SK-N-SH (cell line): ENCODE data around the gene PTPRF. TPM values are rescaled to one million over a fixed set of nuclear protein-coding genes. Genes with fewer than 3 reads are reported as not detected.

Source experiments
- CTCF ChIA-PET: fragments of 300-600, 350-600 bp; formaldehyde crosslinking; extraction: SDS; loops from one replicate; lab custom pipeline; 2021; lab: Yijun Ruan, JAX
- POLR2A ChIA-PET: fragments of 350-600 bp; sonication (Branson Sonifier 250); formaldehyde crosslinking; extraction: SDS; loops from one replicate; lab custom pipeline; 2020; ENCODE audit warnings: antibody characterized with exemption, inconsistent platforms; lab: Yijun Ruan, JAX
- DNase-seq: peaks from one replicate; pipeline ENCODE4 v3.0.0; 2012
- H2AFZ ChIP-seq: fragments of 200-600 bp; sonication (generic); 2 replicates; pipeline ENCODE4 v1.8.1; 2016; ENCODE audit warnings: antibody characterized with exemption, mild to moderate bottlenecking, low read depth
- H3F3A ChIP-seq: fragments of 200-600 bp; sonication (generic); replicated peaks from 2 replicates; pipeline ENCODE3; 2016; ENCODE audit warnings: antibody characterized with exemption, mild to moderate bottlenecking; ENCODE audit not compliant: insufficient read depth
- H3K27ac ChIP-seq, 2 experiments: fragments of 200-500 bp in 1 of 2; fragments of 200-600 bp in 1 of 2; sonication (Bioruptor generic) in 1 of 2; sonication (generic), shearing (Covaris generic) in 1 of 2; 2 replicates each; pipeline versions ENCODE4 v1.5.1 to v1.6.1; 2014 to 2016; ENCODE audit warnings: low read depth in 2 of 2, inconsistent platforms in 1 of 2, low read length in 1 of 2, mild to moderate bottlenecking in 1 of 2, mixed read lengths in 1 of 2
- H3K27me3 ChIP-seq: fragments of 200-600 bp; sonication (generic), shearing (Covaris generic); 2 replicates; pipeline ENCODE4 v1.6.1; 2016; ENCODE audit warnings: mixed run types; ENCODE audit not compliant: insufficient read depth
- H3K36me3 ChIP-seq, 2 experiments: fragments of 200-500 bp in 1 of 2; fragments of 200-600 bp in 1 of 2; sonication (Bioruptor generic) in 1 of 2; sonication (generic) in 1 of 2; replicated peaks in 1 of 2; 2 replicates each; pipeline versions ENCODE3 to v1.5.1; 2014 to 2016; ENCODE audit warnings: low read length in 1 of 2, mild to moderate bottlenecking in 1 of 2; ENCODE audit not compliant: insufficient read depth in 2 of 2, control insufficient read depth in 1 of 2
- H3K4me1 ChIP-seq, 2 experiments: fragments of 200-500 bp in 1 of 2; fragments of 200-600 bp in 1 of 2; sonication (Bioruptor generic) in 1 of 2; sonication (generic), shearing (Covaris generic) in 1 of 2; 2 replicates each; pipeline versions ENCODE4 v1.5.1 to v1.6.1; 2014 to 2016; ENCODE audit warnings: low read depth in 1 of 2, low read length in 1 of 2, mixed run types in 1 of 2; ENCODE audit not compliant: insufficient read depth in 2 of 2, control insufficient read depth in 1 of 2
- H3K4me2 ChIP-seq: fragments of 200-600 bp; sonication (generic), shearing (Covaris generic); 2 replicates; pipeline ENCODE4 v1.6.1; 2017; ENCODE audit warnings: mixed run types
- H3K4me3 ChIP-seq, 2 experiments: fragments of 200-500 bp in 1 of 2; fragments of 200-600 bp in 1 of 2; sonication (Bioruptor generic) in 1 of 2; sonication (generic), shearing (Covaris generic) in 1 of 2; 2 replicates each; pipeline versions ENCODE4 v1.5.1 to v1.8.1; 2014 to 2016; ENCODE audit warnings: low read depth in 2 of 2, inconsistent platforms in 1 of 2, low read length in 1 of 2, mild to moderate bottlenecking in 1 of 2, mixed read lengths in 1 of 2, moderate library complexity in 1 of 2
- H3K79me2 ChIP-seq: fragments of 200-600 bp; sonication (generic); 2 replicates; pipeline ENCODE4 v1.8.1; 2017; ENCODE audit warnings: mild to moderate bottlenecking; ENCODE audit not compliant: insufficient read depth
- H3K9ac ChIP-seq: fragments of 200-600 bp; sonication (generic); 2 replicates; pipeline ENCODE4 v1.6.1; 2017; ENCODE audit warnings: mixed run types
- H3K9me2 ChIP-seq: fragments of 200-600 bp; sonication (generic); 2 replicates; pipeline ENCODE4 v1.6.1; 2017; ENCODE audit warnings: mixed run types
- H3K9me3 ChIP-seq: fragments of 200-600 bp; sonication (generic); 2 replicates; pipeline ENCODE4 v1.6.1; 2017; ENCODE audit warnings: mixed run types, mild to moderate bottlenecking, moderate library complexity
- H4K20me1 ChIP-seq: fragments of 200-600 bp; sonication (generic); 2 replicates; pipeline ENCODE4 v1.6.1; 2017; ENCODE audit warnings: mild to moderate bottlenecking, mixed run types; ENCODE audit not compliant: insufficient read depth
- ELF1 ChIP-seq: IDR thresholded peaks from 2 replicates; pipeline ENCODE4 v1.4.0; 2012
- EP300 ChIP-seq, 2 experiments: IDR thresholded peaks; 2 replicates each; pipeline versions ENCODE4 v1.4.0 to v1.6.1; 2012; ENCODE audit warnings: borderline replicate concordance in 1 of 2, low read depth in 1 of 2, low read length in 1 of 2
- EZH2phosphoT487 ChIP-seq: fragments of 200-600 bp; sonication (generic); IDR thresholded peaks from 2 replicates; pipeline ENCODE4 v1.6.1; 2017; ENCODE audit warnings: low read depth, mixed run types, mild to moderate bottlenecking, antibody characterized with exemption, moderate library complexity, borderline replicate concordance
- GABPA ChIP-seq: IDR thresholded peaks from 2 replicates; pipeline ENCODE4 v1.4.0; 2012; ENCODE audit warnings: low read depth, mild to moderate bottlenecking
- MAX ChIP-seq: IDR thresholded peaks from 2 replicates; pipeline ENCODE4 v1.4.0; 2012; ENCODE audit warnings: low read depth
- MEF2A ChIP-seq: IDR thresholded peaks from 2 replicates; pipeline ENCODE4 v1.4.0; 2012; ENCODE audit warnings: low read depth, borderline replicate concordance
- MXI1 ChIP-seq: IDR thresholded peaks from 2 replicates; pipeline ENCODE4 v1.6.1; 2012; ENCODE audit warnings: mild to moderate bottlenecking, low read depth, low read length, improper control_type of control experiment
- NRF1 ChIP-seq: IDR thresholded peaks from 2 replicates; pipeline ENCODE4 v1.6.1; 2012; ENCODE audit warnings: low read depth, mild to moderate bottlenecking, low read length
- RAD21 ChIP-seq: IDR thresholded peaks from 2 replicates; pipeline ENCODE4 v1.6.1; 2012; ENCODE audit warnings: mild to moderate bottlenecking, low read length
- RCOR1 ChIP-seq: fragments of 150-350 bp; IDR thresholded peaks from 2 replicates; pipeline ENCODE4 v1.6.1; 2017; ENCODE audit warnings: antibody characterized with exemption, low read length
- REST ChIP-seq: IDR thresholded peaks from 2 replicates; pipeline ENCODE4 v1.6.1; 2012; ENCODE audit warnings: mild to moderate bottlenecking, low read depth, low read length, moderate library complexity
- RFX5 ChIP-seq: IDR thresholded peaks from 2 replicates; pipeline ENCODE4 v1.6.1; 2012; ENCODE audit warnings: mild to moderate bottlenecking, improper control_type of control experiment, low read length
- RXRA ChIP-seq: IDR thresholded peaks from 2 replicates; pipeline ENCODE4 v1.4.0; 2012; ENCODE audit warnings: low read depth, mild to moderate bottlenecking, borderline replicate concordance
- SMC3 ChIP-seq: IDR thresholded peaks from 2 replicates; pipeline ENCODE4 v1.6.1; 2012; ENCODE audit warnings: low read depth, low read length, improper control_type of control experiment
- TAF1 ChIP-seq: IDR thresholded peaks from 2 replicates; pipeline ENCODE4 v1.6.1; 2012; ENCODE audit warnings: low read depth, mild to moderate bottlenecking, low read length, moderate library complexity, borderline replicate concordance
- USF2 ChIP-seq: fragments of 150-350 bp; IDR thresholded peaks from 2 replicates; pipeline ENCODE4 v1.6.1; 2017; ENCODE audit warnings: antibody characterized with exemption, low read length, low read depth, borderline replicate concordance
- YY1 ChIP-seq: IDR thresholded peaks from 2 replicates; pipeline ENCODE4 v1.4.0; 2012; ENCODE audit warnings: low read depth, mild to moderate bottlenecking
- WGBS: methylation state at CpG from one replicate; pipeline ENCODE4 v1.1.6; 2017; ENCODE audit warnings: low lambda C conversion rate; 5-methylcytosine and 5-hydroxymethylcytosine counted together
- polyA plus RNA-seq, 3 experiments: library from polyadenylated mRNA; depleted of rRNA; stranded (reverse); fragments of >200 nt; gene quantifications; 2 replicates each; pipeline ENCODE4 v1.2.3, GENCODE V29; 2012
- TF ChIP-seq, protein P1 (sequence below): IDR thresholded peaks from 2 replicates; pipeline ENCODE4 v1.4.0; 2012; ENCODE audit warnings: low read depth, borderline replicate concordance

PTPRF gene
- polyA plus RNA-seq, 1 of the 3 experiments (the other 2 are of a cell fraction): 72.7 TPM

- TF ChIP-seq MAX: no peak
- no peak for TF ChIP-seq EP300 (IDR thresholded peaks at IDR 0.05; ENCODE audit: borderline replicate concordance in 1 of 2, low read depth in 1 of 2, low read length in 1 of 2)
Observed at GRCh38 chr1:43540653-43541071, 10.0 kb downstream of the PTPRF start (continued).

DNA sequence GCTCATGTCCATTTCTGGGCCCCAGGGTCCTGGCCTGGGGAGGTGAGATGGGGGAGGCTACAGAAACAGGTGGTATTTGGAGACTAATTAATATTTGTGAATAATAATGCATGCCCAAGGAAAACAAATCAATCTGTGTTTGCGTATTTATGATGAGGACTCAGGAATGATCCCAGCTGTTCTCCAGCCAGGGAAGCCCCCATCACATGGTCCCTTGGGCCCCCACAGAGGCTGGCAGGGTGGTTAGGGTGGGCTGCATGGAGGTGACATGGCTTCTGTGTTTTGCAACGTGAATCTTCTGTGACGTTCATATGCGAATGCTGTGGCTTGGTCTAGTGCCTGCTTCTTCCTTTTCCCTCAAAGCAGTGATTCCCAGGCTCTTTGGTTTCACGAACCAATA, 10.5 kb downstream of the PTPRF start:
- Histone ChIP-seq H2AFZ (no peak overlapping the region), H3K4me1 (peaks cover 0 to 10% of the 10 kb centered on the region in 2 experiments; a peak in 1 of 4 replicates), H3K9ac (no peak overlapping the region), H4K20me1 (peaks cover 18% of the 10 kb centered on the region; the same call in 1 of the 2 replicates), H3K4me2 (no peak overlapping the region), H3K9me2 (no peaks in the 10 kb centered on the region), H3K36me3 (peaks cover 0 to 5% of the 10 kb centered on the region in 2 experiments), H3K79me2 (peaks cover 31% of the 10 kb centered on the region; the same call in 1 of the 2 replicates), H3K4me3 (no peak overlapping the region), H3K27me3 (no peaks in the 10 kb centered on the region), H3K9me3 (no peaks in the 10 kb centered on the region), H3K27ac (no peak overlapping the region), H3F3A (no peaks in the 10 kb centered on the region)
- WGBS: 93% methylated on average over 5 of the region's 5 CpGs
- ChIA-PET CTCF (interaction anchor here (0.9 to 1.2 kb wide), 2 partner anchors 10 to 15 kb away, joined by 3 to 4 read pairs; partner anchors contain the start of gene PTPRF), POLR2A (no interaction called here)
- DNase-seq: no peak
- no peak for TF ChIP-seq SMC3
- TF ChIP-seq EZH2phosphoT487: no peak
- TF ChIP-seq NRF1: no peak
- TF ChIP-seq RCOR1: no peak
- no peak for TF ChIP-seq RAD21
- TF ChIP-seq ELF1: no peak
- no peak for TF ChIP-seq GABPA
- TF ChIP-seq, protein P1, sequence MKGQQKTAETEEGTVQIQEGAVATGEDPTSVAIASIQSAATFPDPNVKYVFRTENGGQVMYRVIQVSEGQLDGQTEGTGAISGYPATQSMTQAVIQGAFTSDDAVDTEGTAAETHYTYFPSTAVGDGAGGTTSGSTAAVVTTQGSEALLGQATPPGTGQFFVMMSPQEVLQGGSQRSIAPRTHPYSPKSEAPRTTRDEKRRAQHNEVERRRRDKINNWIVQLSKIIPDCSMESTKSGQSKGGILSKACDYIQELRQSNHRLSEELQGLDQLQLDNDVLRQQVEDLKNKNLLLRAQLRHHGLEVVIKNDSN: no peak
- no peak for TF ChIP-seq TAF1
- no peak for TF ChIP-seq EP300 (IDR thresholded peaks at IDR 0.05; ENCODE audit: borderline replicate concordance in 1 of 2, low read depth in 1 of 2, low read length in 1 of 2)
- no peak for TF ChIP-seq RXRA
- TF ChIP-seq REST: no peak
- TF ChIP-seq USF2: no peak
- TF ChIP-seq MEF2A: no peak
- no peak for TF ChIP-seq MXI1
- no peak for TF ChIP-seq RFX5
- TF ChIP-seq YY1: no peak
